HG02840 (cell line): ENCODE results near the gene SIK3.

Experiments used
- ATAC-seq: cut with Tn5 transposase; IDR thresholded peaks from one replicate; pipeline ENCODE4 v1.9.1; 2021; ENCODE audit warnings: mild to moderate bottlenecking, moderate library complexity, moderate number of reproducible peaks; ENCODE audit not compliant: unreplicated experiment, low FRiP score

The SIK3 gene

DNA sequence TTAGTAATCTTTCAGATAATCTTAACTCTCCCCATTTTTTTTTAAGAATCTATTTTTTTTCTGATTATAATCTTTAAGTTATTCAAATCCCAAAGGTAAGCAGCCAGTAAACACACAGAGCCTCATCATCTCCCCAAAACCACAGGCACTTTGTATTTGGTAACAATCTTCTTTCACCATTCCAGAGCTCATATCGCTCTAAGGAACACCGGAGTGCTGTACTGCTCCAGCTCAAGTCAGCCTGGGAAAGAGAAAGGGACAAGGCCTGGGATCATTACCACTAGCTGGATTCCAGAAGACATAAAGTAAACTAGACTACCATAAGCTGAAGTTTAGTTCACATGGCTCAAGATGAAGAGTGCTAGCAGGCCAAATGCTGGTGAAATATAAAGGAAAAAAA lies 187.8 kb downstream of the SIK3 start:
- ATAC-seq = no peak

DNA sequence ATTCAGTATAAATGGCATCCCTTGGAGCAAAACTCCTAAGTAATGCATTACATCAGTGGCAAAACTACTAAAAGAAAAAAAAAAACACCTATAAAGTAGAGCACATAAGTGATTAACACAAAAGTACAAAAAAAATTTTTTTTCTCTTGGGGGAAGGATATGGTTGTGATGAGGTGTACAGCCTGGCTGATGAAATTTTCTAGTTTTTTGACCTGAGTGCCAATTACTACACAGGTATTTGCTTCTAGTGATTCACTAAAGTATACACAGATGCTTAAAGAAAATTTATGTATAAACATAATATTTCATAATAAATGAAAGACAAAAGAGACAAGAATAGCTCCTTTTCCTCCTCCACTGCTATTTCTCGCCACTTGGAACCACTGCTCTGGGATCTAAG lies 189.0 kb downstream of the SIK3 start:
- no peak for ATAC-seq

DNA sequence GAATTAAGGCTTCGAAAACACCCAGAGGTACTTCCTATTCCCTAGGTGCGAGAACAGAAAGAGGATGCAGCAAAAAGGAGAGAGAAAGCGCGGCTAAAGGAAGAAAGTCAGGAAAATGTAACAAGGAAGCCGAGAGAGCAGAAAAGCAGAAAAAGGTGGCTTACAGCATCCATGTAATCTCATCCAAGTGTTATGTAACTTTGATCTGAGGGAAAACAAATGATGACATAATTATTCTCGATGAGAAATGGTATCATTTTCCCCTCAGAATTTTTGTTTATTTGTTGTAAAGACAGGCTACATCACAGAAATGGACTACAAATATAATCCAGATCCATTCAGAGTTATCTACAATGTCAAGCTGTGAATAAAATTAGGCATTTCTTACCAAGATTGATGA lies 191.7 kb downstream of the SIK3 start:
- ATAC-seq = no peak

DNA sequence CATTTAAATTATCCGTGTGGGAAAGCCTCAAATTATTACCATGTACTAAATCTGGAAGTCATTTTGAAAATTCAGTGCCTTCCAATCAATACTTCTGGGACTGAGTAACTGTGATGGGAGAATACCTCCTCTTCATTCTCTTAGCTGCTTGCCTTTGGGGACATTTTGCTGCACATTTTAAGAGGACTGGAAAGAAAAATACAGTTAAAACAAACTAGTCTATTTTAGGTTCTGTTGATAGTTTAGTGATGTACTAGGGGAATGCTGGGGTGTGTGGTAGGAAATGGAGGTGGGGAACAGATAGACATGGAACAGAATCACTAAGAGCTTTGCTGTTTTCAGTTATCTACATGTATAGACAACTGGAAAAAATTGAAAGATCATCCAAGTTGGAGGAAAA lies 195.1 kb downstream of the SIK3 start:
- ATAC-seq = no peak

DNA sequence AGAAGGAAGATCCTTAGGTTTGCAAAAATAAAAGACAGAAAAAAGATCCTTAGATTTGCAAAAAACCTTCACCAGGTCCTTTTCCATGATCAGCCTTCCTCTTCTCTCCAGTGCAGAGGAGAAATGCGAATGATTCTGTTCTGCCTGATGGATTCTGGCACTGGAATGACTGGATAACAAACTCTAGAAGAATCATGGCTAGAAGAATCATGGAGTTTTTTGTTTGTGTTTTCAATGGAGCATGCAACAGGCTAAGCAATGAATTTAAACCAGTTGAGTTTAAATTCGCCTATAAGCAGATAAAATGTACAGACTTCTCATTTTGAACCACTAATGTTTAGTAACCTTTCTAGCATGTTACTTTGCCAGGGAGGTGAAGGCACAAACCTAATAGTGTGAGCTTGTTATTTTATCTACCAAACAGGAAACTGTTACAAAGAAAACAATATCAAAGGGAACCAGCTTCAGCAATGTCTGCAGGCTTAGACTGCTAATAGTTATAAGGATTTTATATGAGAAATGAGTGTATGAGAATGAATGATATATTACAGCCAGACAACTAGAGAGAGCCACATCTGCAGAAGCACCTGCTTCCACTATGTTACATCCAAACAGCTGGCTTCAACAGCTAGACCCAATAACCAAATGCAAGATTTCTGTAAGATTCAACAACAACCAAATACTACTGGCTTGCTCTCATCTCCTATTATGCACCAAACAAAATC lies 196.1 kb downstream of the SIK3 start:
- ATAC-seq = no peak

DNA sequence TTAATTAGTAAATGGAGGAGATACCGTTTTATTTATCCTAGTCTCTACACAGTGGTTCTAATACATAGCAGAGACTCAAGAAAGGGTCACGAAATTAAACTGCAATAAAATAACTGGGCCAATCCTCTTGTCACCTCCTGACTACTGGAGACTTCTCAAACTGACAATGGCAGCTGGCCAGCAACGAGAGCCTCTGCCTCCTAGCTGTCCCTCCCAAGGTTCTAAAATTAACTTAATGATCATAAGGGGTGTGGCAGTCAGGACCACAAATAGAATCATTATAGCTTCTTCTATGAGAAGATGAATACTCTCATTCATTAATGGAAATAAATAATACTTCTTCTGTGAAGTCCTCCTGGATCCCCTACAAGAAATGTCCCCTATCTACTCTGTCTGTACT lies 197.0 kb downstream of the SIK3 start:
- no peak for ATAC-seq

DNA sequence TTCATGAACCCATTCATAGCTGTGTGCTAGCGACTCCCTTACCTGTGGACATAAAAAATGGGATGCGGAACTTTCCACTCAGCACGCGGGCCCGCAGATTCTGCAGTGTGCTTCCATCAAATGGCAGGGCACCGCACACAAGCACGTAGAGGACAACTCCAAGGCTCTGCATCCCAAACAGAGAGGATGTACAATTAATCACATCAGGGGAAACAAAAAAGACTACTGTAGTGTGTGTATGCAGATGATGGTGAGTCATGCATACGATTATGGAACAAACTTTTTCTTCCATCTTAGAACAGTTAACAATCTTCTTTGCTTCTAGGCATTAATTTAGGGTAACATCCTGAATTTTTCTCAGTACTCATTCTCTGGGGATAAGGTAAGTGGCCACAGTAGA lies 202.0 kb downstream of the SIK3 start:
- ATAC-seq = no peak

DNA sequence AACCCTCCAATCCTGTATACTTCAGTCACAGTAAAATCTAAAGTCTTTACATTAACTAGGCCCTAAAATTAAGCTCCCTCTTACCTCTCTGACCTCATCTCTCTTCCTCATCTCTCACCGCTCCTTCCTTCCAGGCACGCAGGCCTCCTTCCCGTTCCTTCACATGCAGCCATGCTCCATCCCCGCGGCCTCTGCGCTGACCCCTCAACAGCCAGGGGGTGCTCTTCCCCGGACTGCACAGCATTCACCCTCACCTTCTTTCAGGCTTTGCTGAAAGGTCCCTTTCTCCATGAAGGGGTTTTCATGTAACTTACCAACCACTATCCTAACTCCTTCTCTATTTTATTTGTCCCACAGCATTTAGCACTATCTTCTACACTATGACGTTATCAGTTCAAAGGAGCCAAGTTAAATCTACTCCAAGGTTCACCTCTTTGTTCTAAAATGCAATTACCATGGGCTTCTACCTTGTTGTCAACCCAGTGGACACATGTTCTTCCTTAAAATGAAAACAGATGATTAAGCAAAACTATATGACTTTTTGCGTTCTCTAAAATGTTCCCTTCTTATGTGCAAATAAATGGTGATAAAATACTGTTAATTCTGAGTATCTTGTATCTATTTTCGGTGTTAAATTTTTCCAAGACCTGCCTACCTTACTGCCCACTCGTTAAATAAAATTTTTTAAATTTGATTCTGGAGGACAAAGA lies 203.0 kb downstream of the SIK3 start:
- no peak for ATAC-seq

DNA sequence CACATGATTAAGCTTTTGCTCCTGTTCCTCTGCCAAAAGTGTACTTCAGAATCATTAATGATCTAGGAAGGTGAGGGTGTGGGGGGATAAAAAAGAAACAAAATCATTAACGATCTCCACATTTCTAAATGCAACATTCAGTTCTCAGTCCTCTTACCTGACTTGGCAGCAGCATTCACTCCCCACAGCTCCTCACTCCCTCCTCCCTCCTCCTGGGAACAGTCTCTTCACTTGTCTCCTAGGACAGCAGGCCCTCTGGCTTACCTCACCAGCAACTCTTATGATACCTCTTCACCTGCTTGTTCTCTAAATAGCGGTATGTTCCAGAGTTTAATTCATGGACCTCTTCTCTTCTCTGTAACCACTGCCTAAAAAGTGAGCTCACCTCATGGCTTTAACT lies 204.3 kb downstream of the SIK3 start:
- no peak for ATAC-seq

DNA sequence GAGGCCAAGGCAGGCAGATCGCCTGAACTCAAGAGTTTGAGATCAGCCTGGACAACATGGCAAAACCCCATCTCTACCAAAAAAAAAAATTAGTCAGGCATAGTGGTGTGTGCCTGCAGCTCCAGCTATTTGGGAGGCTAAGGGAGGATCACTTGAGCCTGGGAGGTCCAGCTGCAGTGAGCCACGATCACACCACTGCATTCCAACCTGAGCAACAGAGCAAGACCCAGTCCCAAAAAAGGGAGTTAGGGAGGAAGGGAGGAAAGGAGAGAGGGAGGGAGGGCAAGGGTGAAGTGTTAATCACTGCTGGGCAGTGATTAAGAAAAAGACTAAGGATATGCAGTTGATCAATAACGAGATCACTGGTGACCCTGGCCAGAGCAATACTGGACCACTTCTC lies 204.8 kb downstream of the SIK3 start:
- no peak for ATAC-seq

DNA sequence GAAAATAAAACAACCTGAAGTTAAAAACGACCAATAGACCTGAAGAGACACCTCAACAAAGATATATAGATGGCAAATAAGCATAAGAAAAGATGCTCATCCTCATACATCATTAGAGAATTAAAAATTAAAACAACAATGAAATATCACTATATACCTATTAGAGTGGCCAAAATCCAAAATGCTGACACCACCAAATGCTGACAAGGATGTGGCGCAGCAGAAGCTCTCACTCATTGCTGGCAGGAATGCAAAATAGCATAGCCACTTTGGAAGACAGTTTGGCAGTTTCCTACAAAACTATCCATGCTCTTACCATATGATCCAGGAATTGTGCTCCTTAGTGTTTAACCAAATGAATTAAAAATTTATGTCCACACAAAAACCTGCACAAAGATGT lies 205.9 kb downstream of the SIK3 start:
- ATAC-seq = no peak

DNA sequence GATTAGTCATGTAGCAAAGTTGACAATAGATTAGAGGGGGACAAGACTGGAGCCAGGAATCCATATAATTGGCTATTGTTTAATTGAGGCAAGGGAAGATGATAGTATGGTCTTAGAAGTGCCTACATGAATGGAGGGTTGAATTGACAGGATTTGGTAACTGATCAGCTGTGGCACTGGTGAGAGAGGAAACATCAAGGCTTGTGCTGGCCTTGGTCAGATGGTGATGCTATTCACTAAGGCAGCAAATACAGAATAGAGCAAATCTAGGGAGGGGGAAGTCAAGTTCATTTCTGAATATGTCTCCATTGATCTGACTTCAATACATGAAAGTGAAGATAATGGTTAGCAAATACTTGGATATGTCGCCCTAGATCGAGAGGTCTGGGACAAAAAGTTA lies 206.5 kb downstream of the SIK3 start:
- ATAC-seq = no peak

DNA sequence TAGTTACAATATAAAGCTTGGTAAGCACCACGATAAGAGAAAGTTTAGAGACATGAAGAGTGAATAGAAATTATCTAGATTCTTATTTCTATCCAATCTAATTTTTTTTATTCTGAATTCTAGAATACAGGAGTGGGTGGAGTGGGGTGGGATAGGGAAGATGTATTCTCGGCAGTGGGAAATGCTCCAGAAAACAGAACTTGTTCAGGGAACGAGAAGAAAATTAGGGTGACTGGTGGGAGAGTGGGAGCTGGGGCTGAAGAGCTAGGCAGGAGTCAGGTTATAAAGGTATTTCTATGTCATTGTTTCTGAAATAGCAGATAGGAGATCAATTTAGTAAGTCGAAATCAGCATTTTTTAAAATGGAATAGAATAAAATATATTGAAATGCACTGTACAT lies 207.6 kb downstream of the SIK3 start:
- ATAC-seq = no peak

DNA sequence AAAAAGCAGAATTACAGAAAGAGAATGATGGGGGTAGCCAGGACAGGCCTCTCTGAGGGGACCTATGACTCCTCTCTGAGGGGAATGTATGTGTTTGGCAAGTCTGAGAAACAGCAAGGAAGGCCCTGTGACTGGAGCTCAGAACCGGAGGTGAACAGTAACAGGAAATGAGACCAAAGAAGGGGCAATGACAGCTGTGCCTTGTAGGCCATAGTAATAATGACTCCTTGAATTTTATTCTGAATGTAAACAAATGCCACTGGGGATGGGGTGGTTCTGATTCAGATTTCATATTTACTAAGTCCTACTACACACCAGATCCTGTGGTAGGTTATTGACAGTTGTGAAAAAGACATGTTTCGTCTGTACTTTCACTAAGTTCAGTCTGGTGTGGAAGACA lies 208.0 kb downstream of the SIK3 start:
- peak; percentile 54 for ATAC-seq

DNA sequence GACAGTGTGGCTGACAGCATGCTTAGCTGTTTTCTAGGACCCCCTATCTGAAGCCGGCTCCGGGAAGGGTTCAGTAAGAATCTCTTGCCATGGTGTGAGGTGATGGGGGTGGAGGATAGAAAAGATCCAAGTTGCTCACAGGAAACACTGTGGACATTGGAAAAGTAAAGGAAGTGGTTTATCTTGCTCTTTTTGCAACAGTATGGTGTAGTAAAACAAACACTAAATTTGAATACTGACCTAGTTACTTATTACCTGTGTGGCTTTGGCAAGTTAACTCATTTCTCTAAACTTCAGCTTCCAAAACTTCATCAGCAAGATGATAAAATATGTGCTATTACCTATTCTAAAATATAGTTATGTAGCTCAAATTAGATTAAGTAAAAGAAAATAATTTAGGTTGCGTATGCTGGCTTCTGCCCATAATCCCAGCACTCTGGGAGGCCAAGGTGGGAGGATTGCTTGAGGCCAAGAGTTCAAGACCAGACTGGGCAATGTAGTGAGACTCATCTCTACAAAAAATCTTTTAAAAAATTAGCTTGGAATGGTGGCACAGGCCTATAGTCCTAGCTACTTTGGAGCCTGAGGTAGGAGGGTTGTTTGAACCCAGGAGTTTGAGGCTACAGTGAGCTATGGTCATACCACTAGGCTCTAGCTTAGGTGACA lies 209.2 kb downstream of the SIK3 start:
- no peak for ATAC-seq

DNA sequence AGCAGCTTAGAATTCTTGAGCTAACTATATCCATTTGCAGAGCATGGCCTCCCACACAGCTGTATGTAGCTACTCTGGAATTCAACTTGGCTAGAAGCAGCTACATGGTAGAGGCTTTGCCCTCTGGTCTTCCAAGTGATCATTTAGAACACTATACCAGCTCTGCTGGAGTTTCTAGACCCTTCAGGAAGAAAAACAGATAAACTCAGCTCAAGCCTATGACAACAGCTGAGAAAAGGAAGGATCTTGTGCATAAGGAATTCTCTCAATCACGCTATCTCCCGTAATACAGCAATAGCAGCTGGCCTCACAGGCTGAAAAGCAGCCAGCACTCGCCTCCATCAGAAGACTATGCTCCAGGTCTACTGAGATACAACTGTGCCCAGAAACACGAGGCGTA lies 210.2 kb downstream of the SIK3 start:
- no peak for ATAC-seq

DNA sequence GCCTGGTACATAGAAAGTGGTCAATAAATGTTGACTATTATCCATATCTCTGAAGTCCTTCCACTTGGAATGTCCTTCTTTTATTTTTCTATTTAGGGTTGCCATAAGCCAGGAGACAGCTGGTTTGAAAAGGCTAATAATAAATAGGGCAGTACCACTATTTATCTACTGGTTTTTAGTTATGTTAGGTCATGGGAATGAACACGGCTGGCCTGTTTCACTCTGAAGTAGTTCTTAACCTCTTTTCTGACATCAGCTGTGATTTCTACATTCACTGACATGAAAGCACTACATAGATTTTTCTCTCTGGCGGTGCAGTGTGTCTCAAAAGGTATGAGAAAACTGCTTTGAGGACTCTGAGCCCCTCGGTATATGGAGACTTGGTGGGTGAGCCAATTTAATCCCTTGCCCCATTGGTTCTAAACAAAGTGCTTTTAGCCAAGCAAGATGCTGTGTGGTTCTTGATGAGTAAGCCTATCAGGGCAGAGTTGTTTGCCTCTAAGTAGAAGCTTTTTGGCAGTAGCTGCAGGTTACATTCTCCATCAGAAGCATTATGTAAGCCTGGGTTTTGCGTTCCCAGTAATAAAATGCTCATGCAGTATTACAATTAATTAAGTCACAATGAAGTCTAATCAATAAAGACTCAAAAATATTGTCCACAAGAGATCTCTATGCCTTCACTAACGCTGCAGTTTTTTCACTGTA lies 212.1 kb downstream of the SIK3 start:
- no peak for ATAC-seq

DNA sequence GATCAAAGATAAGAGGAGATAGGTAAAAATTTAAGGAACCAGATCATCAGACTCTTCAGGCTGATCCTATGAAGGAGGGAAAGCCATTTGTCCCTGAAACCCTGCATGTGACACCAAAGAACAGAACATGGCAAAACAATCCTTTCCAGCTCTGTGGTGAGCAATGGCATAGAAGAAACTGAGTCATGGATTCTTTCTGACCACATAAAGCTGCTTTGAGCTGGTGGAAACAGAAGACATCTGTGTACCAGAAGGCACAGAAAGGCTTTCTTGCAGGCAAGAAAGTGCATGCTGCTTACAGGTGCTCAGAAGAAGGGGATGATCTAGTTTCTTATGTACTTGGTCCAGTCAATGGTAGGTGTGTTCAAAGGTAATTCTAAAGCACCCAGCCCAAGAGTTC lies 215.8 kb downstream of the SIK3 start:
- ATAC-seq = no peak

DNA sequence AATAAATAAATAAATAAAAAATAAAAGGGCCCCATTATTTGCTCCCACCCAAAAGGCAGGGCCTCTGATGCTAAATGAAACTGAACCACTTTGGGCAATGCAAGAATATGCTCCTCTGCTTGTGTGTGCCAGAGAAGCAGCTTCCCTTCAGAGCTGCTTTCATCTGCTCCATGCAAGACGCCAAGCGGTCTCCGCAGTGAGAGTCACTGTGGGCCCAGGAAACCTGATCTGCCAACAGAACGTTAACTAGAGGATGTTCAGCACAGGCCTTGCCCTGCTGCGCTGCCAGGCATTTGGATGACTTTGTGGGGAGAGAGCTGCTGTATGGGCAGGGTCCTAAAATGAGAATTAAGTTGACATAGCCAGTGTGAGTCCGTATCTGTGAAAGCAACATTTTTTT lies 217.1 kb downstream of the SIK3 start:
- ATAC-seq = no peak

DNA sequence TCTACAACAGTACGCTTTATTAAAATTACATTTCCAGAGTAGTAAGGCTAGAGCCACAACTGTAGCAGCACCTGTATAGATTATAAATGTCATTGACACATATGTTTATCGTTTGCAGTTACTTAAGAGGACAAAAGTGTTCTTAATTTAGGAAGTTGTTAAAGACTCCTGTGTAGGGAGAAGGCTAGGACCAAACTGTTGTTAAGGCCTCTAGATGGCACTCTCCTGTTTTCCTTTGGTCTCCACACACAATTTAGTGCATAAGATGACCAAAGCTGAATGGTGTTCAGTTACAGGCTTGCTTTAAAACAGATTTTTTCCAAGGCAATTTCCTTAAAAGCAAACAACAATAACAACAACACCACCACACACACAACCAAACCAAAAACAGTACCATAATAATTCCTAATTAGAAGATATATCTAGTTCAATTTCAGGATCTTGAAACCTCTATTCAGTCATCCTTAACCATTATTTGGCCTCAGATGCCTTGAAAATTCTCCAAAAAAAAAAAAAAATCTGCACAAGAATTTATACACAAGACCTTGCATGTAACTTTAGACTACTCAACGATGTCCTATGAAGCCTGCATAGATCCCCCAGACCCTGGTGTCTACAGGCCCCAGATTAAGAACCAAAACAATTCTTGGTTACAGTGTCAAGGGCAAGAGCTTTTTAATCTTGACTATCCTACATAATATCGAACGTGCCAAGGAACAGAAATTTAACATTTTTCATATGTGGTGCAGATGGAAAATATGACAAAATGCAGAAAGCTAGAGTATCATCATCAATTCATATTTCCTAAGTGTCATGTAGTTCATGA lies 218.2 kb downstream of the SIK3 start:
- ATAC-seq = no peak
